Panc1 (cell line): ENCODE data around the gene MACROD2.

Experiments used
- CTCF ChIP-seq: fragments of 450-650 bp; IDR thresholded peaks from 2 replicates; pipeline ENCODE4 v1.5.1; 2017; ENCODE audit warnings: mild to moderate bottlenecking
- POLR2AphosphoS5 ChIP-seq: IDR thresholded peaks from 2 replicates; pipeline ENCODE4 v1.6.1; 2012; ENCODE audit warnings: mild to moderate bottlenecking, low read depth, low read length, moderate library complexity
- REST ChIP-seq, 2 experiments: IDR thresholded peaks; 2 replicates each; pipeline ENCODE4 v1.6.1; 2011 to 2012; ENCODE audit warnings: low read depth in 2 of 2, control low read depth in 1 of 2, low read length in 1 of 2, mild to moderate bottlenecking in 1 of 2, moderate library complexity in 1 of 2; ENCODE audit not compliant: insufficient read depth in 1 of 2
- SIN3A ChIP-seq: IDR thresholded peaks from 2 replicates; pipeline ENCODE4 v1.6.1; 2012; ENCODE audit warnings: low read depth, mild to moderate bottlenecking, low read length, moderate library complexity, borderline replicate concordance; ENCODE audit not compliant: insufficient read depth

DNA sequence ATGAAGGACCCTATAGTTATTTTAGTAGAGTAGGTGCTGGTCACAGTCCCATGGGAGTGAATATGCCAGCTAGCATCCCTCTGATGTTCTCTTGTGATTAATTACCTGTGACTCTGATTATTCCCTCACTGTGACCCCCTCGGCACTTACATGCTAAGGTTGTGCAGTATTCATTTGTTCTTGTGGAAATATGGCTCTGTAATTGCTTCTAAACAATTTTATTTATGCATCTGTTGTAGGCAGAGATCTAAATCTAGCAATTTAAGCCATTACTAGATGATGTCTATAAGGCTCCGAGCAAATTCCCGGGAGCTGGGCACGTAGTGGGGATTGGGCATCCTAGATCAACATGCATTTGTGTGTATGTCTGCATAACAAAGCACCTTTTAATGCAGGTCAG lies 1616.2 kb downstream of the MACROD2 start:
- no peak for TF ChIP-seq CTCF
- TF ChIP-seq POLR2AphosphoS5, result no peak
- TF ChIP-seq REST (IDR thresholded peaks at IDR 0.05; ENCODE audit: insufficient read depth in 1 of 2, low read depth in 2 of 2, low read length in 1 of 2), result no peak
- TF ChIP-seq SIN3A, result no peak
